ENCODE results near the gene ERCC3. TPM values are rescaled to one million over a fixed set of nuclear protein-coding genes. Genes with fewer than 3 reads are reported as not detected.
"Not testable (repeated sequence)": the region's sequence is repeated elsewhere in the genome, so short reads cannot be mapped to it uniquely, and the experiment has no call there.

The ERCC3 gene
- total RNA-seq, 1 donor from 2014 or later, result 22.4 TPM

GRCh38 chr2:127216095-127216494 lies 77.8 kb downstream of the ERCC3 start:
- no peaks in the 10 kb centered on the region for H3K36me3 ChIP-seq
- no peak for DNase-seq
- H3K4me1 ChIP-seq, result peaks cover 23% of the 10 kb centered on the region
- H3K9me3 ChIP-seq (replicated peaks), result peaks cover 19% of the 10 kb centered on the region
- H3K27ac ChIP-seq (replicated peaks), result no peak overlapping the region
- intact Hi-C loops (cut with micrococcal nuclease), result no loop called here
- peaks cover 66% of the 10 kb centered on the region for H3K27me3 ChIP-seq (ENCODE audit: low read depth)
- H3K4me3 ChIP-seq, result no peak overlapping the region
- no peak for TF ChIP-seq CTCF (IDR thresholded peaks at IDR 0.05; ENCODE audit: borderline replicate concordance)

GRCh38 chr2:127214201-127214600 lies 79.7 kb downstream of the ERCC3 start:
- H3K27ac ChIP-seq (replicated peaks); H3K36me3 ChIP-seq; intact Hi-C loops (cut with micrococcal nuclease); H3K4me1 ChIP-seq; H3K4me3 ChIP-seq; DNase-seq: not testable (repeated sequence)
- Histone ChIP-seq H3K9me3 (replicated peaks) (peaks cover 19% of the 10 kb centered on the region), H3K27me3 (ENCODE audit: low read depth) (peaks cover 58% of the 10 kb centered on the region)

- no peak overlapping the region for H3K4me3 ChIP-seq
- no peak for TF ChIP-seq CTCF (IDR thresholded peaks at IDR 0.05; ENCODE audit: borderline replicate concordance)
- H3K36me3 ChIP-seq, result no peaks in the 10 kb centered on the region
- H3K4me1 ChIP-seq, result no peaks in the 10 kb centered on the region
- no peak overlapping the region for H3K27ac ChIP-seq (replicated peaks)
- peaks cover 12% of the 10 kb centered on the region for H3K9me3 ChIP-seq (replicated peaks)
- no peak for DNase-seq
- H3K27me3 ChIP-seq (ENCODE audit: low read depth), result peaks cover 56% of the 10 kb centered on the region
- intact Hi-C loops (cut with micrococcal nuclease), result no loop called here
Observed at GRCh38 chr2:127208313-127208712, 85.6 kb downstream of the ERCC3 start.

Other genes with a start within 250 kb of the ERCC3 start
- 15.8 TPM for gene BIN1, start 187.0 kb downstream of the ERCC3 start, total RNA-seq
- gene CYP27C1, start 73.8 kb downstream of the ERCC3 start, total RNA-seq, result 0.11 TPM
- gene MAP3K2, start 93.8 kb upstream of the ERCC3 start, total RNA-seq, result 22.2 TPM
- gene PROC, start 124.3 kb upstream of the ERCC3 start, total RNA-seq, result not detected
- 59.8 TPM for gene IWS1, start 232.3 kb upstream of the ERCC3 start, total RNA-seq
- gene MYO7B, start 241.5 kb upstream of the ERCC3 start, total RNA-seq, result 0.44 TPM

Data from left ventricle myocardium inferior (tissue), 1 donor.